GM18951 (cell line): ENCODE data around the gene NTSR2.

Experiments used
- POLR2A ChIP-seq: IDR thresholded peaks from 4 replicates; pipeline ENCODE4 v1.6.1; 2011; ENCODE audit warnings: mild to moderate bottlenecking; ENCODE audit not compliant: insufficient read length, insufficient read depth; ENCODE audit errors: extremely low read depth
- in situ Hi-C: fragments of 300-500 bp; cut with MboI; formaldehyde crosslinking; loops from one replicate; pipeline ENCODE4 v1.12.0; 2022; ENCODE audit warnings: low sequenced_read_pairs, mixed read lengths, inconsistent platforms; ENCODE audit not compliant: unreplicated experiment

The NTSR2 gene

GRCh38 chr2:11616097-11616687, 53.8 kb downstream of the NTSR2 start:
- in situ Hi-C loops: no loop called here
- TF ChIP-seq POLR2A: no peak

GRCh38 chr2:11615209-11615608, 54.8 kb downstream of the NTSR2 start:
- in situ Hi-C loops: no loop called here
- TF ChIP-seq POLR2A: no peak

GRCh38 chr2:11613297-11613696, 56.7 kb downstream of the NTSR2 start:
- no peak for TF ChIP-seq POLR2A
- in situ Hi-C loops: no loop called here

- in situ Hi-C loops: no loop called here
- TF ChIP-seq POLR2A: no peak
Observed at GRCh38 chr2:11612553-11613215, 57.3 kb downstream of the NTSR2 start.

GRCh38 chr2:11611251-11611650, 58.7 kb downstream of the NTSR2 start:
- in situ Hi-C loops: no loop called here
- TF ChIP-seq POLR2A: no peak

- TF ChIP-seq POLR2A: no peak
- in situ Hi-C loops: no loop called here
Observed at GRCh38 chr2:11610624-11611242, 59.3 kb downstream of the NTSR2 start.
